NCI-H2196 (cell line): ENCODE data around the gene RTP3.

Source experiments
- DNase-seq: peaks from one replicate; lab custom pipeline; 2025; ENCODE audit not compliant: unreplicated experiment; lab: John Stamatoyannopoulos, UW

RTP3 gene

DNA sequence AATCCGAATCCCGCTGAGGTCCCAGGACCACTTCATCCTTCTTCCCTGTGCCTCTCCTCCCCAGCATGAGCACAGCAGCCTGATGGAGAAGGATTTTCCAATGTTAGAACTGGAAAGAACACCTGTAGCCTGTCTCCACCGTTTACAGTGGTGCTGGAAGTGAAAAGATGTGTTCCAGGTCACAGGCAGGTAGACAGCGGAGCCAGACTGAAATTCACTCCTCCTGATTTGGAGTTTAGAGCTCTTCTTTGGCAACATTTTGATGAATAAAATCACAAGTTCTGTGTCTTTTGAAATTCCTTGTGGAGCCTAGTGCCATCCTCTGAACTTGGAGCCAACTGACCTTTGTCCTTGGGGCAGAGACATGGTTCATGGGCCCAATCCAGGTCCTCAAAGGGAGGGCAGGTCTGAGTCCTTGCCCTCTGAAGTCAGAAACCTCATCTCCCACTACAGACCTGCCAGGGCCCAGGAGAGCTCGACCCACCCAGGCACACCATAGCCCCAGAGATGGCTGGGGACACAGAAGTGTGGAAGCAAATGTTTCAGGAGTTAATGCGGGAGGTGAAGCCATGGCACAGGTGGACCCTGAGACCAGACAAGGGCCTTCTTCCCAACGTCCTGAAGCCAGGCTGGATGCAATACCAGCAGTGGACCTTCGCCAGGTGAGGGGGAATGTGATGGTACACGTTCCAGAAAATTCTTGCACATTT is at the start of gene RTP3:
Gene RTP3, plus strand, starts transcription at position 421 of the 710 bp plus-strand sequence. Its CDS starts 87 bp downstream, at position 508.
- no peak for DNase-seq

DNA sequence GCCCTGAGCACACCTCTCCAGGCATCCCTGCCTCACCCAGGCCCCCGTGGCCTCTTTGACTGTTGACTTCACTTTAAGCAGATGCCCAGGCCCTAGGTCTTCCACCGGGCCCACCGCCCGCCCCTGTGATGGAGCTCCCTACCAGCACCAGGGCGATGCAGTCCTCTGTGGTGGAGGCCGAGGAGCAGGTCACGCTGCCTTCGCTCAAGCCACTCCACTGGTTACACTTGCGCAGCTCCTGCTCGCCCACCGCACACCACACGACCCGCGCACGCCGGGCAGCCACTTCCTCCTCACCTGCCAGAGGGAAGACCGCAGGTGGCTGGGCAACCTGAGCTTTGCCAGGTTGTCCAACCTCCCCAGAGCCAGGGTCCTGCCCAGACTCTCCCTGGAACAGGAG is 49.1 kb upstream of the RTP3 start:
- DNase-seq, result no peak

DNA sequence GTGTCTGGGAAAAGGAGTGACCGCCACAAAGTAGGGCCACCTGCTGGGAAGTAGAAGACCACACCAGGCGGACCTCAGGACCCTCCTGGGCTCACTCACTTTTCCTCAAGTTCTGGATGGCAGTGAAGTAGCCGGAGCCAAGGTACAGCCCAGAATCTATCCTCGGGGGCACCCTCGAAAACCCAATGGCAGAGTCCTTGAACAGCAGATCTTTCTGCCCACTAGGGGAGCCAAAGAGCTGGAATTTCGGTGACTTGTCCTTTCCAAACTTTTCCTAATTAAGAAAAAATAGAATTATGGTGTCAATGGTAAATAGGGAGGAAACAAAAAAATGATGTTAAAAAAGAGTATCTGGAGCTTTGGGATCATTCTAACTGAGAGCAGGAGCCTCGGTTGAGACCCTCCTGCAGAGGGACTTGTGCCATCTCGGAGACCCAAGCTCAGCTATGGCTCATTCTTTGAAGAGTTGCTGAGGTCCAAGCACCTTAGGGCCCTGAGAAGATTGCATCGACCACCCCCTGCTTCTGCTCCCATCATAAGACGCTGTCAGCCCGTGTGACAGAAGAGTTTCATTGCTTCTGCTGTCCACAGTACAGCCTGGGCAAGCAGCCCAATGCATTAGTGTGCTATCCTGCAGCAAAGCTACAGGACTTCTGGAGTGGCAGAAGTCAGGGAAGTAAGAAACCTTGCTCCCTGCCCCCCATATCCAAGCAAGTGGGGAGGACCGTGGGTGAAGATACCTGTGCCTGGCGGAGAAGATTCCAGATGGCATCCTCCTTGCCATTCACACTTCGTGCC is 47.8 kb upstream of the RTP3 start:
- DNase-seq, result no peak

DNA sequence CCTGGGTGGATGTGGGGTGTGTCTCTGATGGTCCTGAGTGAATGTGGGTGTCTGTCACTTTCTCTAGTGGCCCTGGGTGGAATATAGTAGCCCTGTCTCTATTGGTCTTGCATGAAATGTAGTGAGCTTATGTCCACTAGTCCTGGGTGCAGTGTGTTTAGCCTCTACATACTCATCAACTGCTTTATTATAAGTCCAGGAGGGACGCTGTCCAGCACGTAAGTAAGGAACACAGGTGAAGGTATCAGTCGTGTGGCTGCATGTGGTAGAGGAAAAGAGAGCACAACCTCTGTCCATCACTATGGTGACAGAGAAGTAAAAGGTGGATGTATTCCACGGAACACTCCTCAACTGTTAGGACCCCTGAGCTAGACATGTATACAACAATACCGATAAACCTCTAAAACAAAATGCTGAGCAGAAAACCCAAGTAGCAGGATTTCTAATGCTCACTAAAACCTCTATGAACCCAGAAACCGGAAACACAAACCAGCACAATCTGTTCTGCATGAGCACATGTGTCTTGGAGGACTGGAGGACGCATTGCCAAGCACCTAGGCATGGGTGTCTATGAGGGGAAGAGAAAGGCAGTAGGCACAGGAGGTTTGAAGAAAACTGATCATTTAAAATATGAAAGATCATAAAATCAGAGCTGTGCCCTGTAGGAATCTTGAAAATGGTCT is 44.1 kb upstream of the RTP3 start:
- DNase-seq, result no peak

DNA sequence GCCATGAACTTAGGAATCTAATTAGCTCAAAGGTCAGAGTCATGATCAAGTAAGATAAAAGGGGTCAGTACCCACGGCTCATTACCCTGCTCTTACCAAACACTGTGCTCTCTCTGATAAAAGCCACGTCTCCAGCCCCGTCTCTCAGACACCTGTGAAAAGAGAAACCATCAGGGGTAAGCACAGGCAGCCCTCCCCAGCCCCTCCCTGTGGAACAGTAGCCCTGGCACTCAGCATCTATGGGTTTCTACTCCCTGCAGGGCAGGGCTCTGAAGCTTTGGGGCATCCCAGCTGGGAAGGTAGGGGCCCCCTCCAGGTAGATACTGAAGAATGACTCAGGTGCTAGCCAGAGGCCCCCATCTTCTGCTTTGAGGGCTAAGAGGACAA is 43.6 kb upstream of the RTP3 start:
- DNase-seq, result no peak

DNA sequence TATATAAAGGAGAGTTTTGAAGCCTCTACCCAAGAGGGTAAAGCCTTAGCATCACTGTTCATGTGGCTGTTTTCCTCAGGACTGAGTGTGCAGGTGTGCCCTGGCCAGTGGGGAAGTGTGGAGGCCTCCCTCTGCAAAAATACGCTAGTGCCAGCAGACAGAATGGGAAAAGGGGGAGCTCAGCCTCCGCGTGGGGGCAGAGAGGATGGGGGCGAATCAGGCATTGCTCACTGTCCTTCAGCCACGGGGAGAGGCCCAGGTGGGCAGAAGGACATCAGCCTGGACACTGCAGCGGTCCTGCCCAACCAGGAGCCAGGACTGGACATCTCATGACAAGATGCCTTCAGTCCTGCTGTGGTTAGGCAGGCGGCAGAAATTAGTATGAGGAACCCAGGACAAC is 43.2 kb upstream of the RTP3 start:
- DNase-seq, result no peak

DNA sequence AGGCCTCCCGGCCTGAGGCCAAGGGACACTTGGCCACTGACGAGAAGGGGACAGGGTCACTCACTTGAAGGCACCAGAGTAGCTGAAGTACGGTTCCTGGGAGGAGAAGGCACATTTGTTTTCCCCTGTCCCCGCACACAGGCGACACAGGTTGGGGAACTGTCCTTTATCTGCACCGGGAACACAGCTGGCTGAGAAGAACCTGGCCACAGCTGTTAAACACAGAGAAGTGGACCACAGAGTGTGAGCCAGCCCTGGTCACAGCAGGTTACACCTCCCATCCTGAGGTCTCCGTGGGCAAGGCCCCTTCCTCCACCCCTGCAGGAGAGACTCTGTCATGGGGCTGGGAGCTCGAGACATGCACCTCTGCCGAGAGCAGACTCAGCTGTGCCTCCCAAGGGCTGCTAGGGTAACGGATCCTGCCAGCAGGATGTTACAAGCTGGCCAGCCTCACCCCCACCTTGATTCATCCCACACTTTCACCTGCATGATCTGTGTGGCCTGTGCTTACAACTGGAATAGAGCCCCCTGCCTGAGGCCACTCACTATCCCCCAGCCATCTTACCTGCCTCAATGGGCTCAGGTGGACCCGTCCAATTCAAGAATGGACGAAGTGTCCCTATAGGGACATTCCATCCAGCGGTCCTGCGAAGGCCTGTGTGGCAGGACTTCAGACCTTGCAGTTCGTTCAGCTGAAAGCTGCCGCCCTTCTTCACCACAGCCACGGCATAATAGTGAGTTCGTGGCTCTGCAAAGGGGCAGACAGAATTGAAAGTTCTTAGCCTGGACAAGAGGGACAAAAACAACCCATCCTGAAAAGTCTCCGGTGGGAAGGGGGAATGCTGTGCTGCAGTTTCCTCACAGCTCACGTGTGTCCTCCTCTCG is 42.3 kb upstream of the RTP3 start:
- no peak for DNase-seq

DNA sequence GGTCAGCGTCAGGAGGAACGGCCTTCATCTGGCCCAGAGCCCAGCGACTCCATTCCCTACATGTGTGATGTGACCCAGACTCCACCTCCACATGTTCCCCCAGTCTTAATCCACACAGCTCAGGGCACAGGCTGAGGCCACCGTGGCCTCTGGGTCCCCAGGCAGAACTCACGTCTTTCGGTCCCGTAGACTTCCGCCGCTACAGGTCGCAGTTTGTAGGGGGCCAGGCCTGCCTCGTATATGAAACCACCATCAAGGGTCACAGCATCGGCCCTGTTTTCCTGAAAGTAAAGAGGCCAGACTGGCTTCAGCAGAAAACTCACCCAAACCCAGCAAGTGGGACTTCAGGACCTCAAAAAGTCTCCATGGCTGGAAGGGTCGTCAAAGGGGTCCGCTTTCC is 41.7 kb upstream of the RTP3 start:
- no peak for DNase-seq

DNA sequence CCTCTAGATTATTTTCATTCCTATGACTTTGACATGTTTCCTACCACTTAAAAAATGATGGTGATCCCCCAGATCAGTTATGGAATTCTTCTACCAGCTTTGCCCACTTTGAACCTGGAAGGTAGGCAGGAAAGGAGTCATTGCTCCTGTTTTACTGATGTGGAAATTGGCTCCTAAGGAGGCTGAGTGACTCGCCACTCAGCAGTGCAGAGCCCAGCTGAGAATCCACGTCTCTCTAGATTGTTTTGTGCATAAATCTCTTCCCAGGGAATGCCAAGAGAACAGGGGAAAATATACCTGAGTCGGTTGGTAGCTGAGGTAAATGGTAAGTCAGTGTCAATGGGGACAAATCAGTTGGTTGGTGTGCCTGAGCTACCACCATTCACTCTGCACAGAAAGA is 37.7 kb upstream of the RTP3 start:
- no peak for DNase-seq

DNA sequence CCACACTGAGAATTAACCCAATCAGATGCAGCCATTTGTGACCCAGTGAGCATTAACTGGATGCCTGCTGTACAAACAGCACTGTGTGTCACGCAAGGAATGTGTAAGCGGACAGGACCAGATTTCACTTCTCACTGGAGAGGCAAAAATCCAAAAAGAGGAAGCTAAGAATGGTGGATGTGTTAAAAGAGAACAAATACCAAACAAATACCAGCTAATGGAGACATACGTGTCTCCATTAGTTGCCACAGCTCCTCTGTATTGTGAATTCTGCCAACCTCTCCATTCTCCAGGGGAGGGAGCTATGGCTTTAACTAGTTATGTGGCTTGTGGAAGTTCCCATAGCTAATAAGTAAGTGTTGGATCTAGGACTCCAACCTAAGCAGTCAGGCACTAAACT is 35.7 kb upstream of the RTP3 start:
- DNase-seq, result no peak

DNA sequence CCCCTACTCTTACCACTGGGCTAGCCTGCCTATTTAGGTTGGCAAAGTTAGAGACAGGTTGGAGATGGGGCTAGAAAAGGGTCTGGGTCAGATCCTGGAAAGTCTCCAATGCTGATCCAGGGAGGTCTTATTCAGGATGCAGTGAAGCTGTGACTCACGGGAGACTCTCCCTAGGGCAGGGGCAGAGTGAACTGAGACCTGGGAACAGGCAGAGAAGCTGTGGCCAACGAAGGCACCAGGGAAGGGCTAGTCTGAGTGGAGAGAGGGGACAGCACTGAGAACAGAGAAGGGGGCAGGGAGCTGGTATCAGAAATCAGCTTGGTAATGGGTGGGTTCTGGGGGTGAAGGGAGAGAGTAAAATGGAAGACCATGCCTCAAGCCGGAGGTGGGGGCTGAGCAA is 35.3 kb upstream of the RTP3 start:
- DNase-seq, result no peak

DNA sequence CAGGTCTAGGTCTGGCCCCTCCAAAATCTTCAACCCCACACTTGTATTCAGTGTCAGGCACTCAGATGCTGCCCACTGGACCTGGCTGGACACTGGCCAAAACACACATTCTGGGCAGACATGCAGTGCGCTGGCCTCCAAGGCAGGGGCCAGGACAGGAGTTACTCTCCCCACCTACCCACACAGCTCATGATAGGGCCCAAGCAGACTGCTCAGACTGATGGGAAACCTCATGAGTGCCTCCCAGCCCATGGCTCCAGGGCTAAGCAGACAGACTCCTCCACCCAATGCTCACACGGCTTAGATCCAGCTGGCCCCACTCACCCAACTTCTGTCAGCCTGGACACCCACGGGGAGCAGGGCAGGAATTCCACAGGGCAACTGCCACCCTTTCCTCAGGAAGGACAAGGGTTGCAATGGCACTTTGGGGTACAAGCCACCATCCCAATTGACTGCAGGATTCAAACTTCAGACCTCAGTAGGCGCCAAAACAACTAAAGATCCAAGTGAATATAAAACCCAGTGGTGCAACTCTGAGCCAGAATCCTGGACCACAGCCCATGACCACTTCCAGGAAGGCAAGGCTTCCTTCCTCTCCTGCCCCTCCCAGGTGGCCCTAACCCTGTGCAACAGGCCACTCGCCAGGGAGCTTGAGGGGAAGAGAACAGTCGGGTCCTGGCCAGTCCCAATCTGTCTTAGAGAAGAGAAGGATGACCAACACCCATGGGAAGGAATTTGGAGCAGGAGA is 34.5 kb upstream of the RTP3 start:
- no peak for DNase-seq

DNA sequence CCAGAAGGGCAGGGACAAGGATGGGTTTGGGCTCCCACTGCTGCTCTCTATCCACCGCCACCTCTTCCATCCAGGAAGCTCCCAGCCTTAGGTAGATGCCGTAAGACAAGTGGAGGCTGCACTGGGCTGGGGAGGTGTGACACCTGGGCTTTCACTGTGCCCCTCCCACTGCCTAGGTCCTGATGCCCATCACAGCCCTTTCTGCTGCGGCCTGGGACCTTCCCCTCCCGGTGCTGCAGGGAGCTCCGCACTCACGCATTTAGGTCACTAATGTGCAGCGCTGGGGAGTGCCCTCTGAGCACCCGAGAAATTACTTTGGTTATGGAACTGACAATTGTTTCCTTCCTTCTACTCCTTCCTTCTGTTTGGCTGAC is 33.9 kb upstream of the RTP3 start:
- DNase-seq, result no peak

DNA sequence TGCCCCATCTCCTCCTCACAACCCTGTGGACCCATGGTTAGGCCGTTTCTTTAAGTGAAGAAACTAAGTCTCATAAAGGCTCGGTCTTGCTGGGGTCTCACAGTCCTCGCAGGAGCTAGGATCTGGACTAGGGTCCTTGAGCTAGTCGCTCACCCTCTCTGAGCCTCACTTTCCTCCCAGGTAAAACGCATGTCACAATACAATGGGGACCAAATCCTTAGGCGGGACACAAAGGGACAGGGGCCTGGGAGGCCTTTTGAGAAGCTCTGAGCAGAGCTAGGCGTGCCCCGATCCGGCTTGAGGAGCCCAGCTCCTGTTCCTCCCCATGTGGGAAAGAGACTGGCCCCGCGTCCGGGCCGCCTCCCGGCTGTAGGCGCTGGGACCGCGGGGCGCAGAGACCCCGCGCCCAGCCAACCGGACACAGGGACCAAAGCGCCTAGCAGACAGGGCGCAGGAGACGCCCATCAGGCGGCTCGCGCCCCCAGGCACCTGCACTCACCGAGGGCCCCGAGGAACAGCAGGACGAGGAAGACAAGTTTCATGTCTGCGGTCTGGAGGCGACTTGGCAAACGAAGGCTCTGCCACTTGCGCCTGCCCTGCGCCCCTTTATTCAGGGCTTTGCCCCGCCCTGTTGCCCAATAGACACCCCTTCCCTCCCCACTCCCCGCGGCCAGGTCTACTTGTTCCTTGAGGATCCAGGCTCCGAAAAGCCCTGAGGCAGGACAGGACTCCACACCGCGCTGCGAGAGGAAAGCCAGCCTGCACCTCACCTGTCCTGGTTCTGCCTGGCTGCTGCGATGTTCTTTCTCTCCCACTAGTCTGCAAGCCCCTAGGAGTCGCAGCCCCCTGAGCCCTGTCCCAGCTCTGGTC is 33.2 kb upstream of the RTP3 start, which contains the start of gene LTF:
Gene LTF, minus strand, starts transcription at position 580 of the 870 bp plus-strand sequence. Its CDS starts 38 bp downstream, at position 542.
- DNase-seq, result no peak

DNA sequence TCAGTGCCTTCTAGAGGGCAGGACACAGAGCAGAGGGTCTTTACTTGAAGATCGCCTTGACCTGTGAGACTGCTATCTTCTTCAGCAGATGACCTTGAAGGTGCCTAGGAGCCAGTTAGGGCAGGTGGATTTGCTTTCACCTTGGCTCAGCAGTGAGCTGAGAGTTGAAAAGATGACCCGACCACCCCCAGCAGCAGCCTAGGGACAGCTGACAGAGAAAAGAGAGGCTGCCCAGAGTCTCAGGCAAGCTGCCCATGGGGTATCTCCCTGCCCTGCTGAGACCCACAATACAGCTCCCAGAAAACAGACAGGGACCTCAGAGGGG is 32.6 kb upstream of the RTP3 start:
- no peak for DNase-seq

DNA sequence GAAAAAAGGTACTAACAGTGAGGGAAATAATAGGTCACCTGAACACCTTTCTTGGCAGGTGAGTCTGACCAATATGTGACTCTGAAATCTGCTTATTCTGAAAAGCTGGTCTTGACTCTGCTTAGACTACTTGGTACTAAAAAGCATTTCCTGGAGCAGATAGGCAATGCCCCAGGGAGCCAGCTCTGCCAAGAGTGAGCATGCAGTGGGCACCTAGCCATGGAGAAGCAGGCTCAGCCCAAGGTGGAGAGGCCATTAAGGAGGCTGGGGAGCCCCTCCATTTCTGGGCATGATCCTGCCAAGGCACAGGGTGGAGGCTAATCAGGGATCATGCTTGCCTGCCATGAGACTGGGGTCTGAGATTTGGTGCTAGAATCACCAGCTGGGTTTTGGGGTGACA is 31.5 kb upstream of the RTP3 start:
- DNase-seq, result no peak

DNA sequence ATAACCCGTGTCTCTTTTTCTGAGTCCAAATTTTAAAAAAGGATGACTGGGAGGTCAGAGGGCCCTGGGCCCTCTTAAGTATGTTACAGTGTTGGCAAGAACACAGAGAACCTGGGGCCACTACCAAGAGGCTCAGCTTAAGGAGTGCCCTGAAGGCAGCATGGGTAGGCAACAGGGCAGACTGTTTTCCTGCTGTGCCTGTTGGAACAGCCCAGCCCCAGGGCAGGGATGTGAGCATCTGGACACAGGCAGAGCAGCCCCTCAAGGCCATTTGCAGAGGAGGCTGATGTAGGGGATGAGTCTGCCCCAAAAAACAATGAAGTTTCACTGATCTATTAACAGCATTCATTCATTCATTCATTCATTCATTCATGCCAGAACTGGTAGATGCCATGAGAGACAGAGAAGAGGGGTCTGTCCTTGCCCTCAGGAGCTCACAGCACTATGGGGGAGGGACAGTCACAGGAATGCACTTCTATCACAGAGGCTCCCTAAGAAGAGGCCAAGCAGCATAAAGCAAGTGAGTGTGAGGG is 30.8 kb upstream of the RTP3 start:
- DNase-seq, result no peak

DNA sequence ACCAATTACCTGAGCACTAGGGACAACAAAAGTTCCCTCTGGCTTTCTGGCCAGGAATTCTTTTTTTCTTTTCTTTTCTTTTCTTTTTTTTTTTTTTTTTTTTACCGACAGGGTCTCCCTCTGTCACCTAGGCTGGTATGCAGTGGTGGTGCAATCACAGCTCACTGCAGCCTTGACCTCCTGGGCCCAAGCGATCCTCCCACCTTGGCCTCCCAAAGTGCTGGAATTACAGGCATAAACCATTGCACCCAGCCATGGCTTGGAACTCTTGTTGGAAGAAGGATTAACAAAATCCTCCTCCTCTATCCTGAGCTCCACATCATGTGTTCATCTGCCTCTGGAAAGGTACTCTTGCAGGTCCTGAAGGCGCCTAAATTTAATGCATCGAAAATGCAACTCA is 30.2 kb upstream of the RTP3 start:
- DNase-seq, result no peak
